GM20000 (cell line): ENCODE measurements around the gene SYN1.
A peak's percentile ranks its signal among the peaks of the same experiment; 100 is the strongest.

Source experiments
- DNase-seq: peaks from one replicate; pipeline ENCODE4 v3.0.0; 2012; ENCODE audit warnings: low spot score
- CTCF ChIP-seq: IDR thresholded peaks from 2 replicates; pipeline ENCODE4 v1.5.1; 2012; ENCODE audit warnings: mild to moderate bottlenecking, control low read depth; ENCODE audit errors: extremely low read depth, missing control alignments

Gene SYN1

GRCh38 chrX:47577424-47577823, 42.2 kb downstream of the SYN1 start:
- no peak for DNase-seq
- no peak for TF ChIP-seq CTCF

GRCh38 chrX:47576021-47576898, 43.4 kb downstream of the SYN1 start:
- no peak for DNase-seq
- TF ChIP-seq CTCF = no peak

GRCh38 chrX:47574547-47575301, 44.9 kb downstream of the SYN1 start:
- peak; percentile 16 for DNase-seq
- TF ChIP-seq CTCF = no peak

- DNase-seq = peak; percentile 46
- TF ChIP-seq CTCF = no peak
These were observed 45.5 kb downstream of the SYN1 start for GRCh38 chrX:47574076-47574546.

GRCh38 chrX:47573341-47574075, 46.1 kb downstream of the SYN1 start:
- no peak for TF ChIP-seq CTCF
- DNase-seq = no peak

- TF ChIP-seq CTCF = no peak
- DNase-seq = no peak
These were observed 46.8 kb downstream of the SYN1 start for GRCh38 chrX:47572773-47573340.
